Inferior parietal cortex (tissue), 1 donor: Measurements from ENCODE around the gene PPP1R1B.

Source experiments
- DNase-seq: peaks from one replicate; pipeline ENCODE4 v3.0.0-alpha.2; 2016; ENCODE audit errors: extremely low spot score

The PPP1R1B gene

DNA sequence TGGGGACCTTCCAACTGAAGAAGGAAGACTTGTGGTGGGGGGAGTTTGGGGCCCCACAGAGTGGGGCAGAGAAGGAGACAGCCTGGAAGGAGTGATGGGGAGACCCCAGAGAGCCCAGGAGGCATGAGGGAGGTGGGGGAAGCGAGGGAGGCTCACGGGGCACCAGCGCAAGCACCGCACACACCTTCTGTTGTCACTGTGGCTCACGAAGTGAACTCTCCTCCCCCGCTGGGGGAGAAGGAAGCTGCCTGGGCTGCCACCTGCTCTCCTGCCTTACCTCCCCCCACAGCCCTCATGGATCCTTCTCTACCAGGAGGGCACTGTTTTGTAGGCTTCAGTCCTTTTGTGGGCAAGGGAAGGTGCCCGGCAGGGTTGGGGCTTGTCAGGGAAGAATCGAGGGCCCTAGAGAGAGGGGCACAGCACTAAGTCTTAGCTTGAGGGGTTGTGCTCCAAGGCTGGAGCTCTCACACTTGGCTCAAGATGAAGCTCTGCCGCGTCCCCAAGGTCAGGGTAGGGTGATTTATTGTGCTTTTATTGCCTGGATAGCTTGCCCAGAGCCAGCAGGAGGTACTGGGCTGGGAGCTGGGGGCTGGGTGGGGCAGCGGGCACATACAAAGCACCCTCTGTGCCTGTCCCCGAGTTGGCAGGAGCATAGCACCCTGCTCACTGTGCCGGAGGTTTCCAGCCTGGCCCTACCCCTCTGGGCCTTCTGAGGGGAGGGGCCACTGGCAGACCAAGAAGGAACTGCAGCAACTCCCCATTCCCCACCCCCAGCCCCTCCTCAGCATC lies 5.6 kb downstream of the PPP1R1B start:
- DNase-seq: no peak

DNA sequence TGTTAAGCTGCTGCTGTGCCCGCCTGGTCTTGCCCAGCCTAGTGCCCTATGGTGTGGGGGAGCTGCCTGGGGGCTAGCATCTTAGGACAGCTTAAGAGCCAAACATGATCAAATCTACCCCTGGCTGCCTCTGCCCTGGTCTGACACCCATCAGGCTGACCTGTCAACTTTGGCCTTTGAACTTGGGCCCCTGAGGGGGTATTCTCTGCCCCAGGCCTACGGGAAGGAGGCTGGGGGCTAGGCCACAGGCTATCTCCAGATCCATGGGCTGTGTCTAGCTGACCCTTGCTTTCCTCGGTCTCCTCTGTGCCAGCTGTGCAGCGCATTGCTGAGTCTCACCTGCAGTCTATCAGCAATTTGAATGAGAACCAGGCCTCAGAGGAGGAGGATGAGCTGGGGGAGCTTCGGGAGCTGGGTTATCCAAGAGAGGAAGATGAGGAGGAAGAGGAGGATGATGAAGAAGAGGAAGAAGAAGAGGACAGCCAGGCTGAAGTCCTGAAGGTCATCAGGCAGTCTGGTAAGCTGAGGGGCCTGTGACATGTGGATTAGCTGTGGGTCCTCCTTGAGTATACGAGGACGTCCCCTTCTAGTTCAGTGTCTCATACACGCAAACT lies 6.9 kb downstream of the PPP1R1B start:
- no peak for DNase-seq

DNA sequence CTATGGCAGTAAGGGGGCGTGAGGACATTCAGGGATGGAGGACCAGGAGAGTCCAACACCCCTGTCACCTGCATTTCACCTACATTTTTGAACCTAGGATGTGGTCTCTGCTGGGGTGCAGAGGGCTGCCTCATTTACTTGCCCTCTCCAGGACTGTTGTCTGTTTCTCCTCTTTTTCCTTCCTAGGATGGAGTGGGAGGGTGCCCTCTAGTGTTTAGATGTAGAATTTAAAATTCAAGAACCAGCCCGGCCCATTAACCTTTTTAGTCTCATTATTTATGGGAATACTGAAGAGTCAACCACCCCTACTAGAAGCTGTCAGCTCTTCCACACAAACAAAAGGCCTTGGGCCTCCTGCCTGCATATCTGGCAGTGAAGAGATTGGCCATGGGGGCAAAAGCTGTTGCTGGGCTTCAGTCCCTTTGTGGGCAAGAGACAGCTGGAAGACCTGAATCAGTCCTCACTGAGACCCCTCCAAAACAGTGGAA lies 7.7 kb downstream of the PPP1R1B start:
- peak; percentile 77 for DNase-seq

DNA sequence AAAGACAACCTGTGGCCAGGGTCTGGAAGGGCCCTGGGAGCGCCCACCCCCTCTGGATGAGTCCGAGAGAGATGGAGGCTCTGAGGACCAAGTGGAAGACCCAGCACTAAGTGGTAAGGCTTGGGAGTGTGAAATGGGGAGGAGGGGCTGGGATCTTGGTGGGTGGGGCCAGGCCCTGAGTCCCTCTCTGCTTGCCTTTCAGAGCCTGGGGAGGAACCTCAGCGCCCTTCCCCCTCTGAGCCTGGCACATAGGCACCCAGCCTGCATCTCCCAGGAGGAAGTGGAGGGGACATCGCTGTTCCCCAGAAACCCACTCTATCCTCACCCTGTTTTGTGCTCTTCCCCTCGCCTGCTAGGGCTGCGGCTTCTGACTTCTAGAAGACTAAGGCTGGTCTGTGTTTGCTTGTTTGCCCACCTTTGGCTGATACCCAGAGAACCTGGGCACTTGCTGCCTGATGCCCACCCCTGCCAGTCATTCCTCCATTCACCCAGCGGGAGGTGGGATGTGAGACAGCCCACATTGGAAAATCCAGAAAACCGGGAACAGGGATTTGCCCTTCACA lies 8.9 kb downstream of the PPP1R1B start:
- no peak for DNase-seq

DNA sequence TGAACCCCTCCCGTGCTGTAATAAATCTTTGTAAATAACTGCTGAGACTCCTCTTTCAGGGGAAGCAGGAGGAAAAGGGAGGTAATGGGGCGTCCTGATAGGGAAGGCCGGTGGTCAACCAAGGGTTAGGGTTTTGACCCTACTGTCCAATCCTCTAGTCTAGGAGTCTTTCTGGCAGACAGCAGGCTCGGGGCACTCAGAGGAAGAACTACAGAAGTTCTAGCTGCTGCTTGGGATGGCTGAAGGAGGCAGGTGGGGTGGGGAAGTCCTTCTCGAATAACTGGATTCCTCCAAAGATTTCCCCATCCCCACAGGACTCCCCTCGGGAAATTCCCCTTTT lies 9.8 kb downstream of the PPP1R1B start:
- no peak for DNase-seq

DNA sequence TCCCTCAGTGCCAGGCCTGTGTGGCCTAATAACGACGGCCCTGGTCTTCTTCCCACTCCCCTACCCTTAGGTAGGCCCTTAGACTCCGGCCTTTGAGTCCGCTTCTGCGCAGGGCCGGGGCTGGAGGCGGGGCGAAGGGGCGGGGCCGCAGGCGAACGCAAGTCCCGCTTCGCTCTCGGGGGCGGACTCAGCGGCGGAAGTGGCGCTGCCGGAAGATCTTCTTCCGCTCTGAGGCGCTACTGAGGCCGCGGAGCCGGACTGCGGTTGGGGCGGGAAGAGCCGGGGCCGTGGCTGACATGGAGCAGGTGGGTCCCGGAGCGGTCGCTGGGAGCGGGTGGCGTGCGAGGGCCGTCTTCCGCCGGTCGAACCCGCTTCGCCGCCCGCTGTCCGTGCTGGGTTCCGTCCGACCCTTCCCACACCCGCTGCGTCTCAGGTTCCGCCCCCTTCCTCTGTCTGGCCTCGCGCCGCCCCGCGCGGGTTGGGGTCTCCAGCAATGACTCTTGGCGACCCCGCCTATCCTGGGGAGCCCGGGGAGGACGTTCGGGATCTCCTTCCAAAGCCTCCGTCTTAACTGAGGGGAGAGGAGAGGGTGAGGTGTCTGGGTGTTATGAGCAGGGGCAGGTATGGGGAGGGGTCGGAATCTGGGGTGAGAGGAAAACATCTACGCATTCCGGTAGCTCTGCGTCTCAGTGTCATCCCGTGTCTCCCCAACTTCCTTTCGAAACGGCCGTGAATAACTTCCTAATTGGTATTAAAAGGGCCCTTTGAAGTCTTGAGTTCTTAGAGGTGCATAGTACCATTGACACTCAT lies 10.4 kb downstream of the PPP1R1B start, which contains the start of gene STARD3:
TSS of gene STARD3 (plus strand) at position 218 of the 810 bp plus-strand sequence. CDS start 16,388 bp downstream, outside the sequence.
- peak; percentile 83 for DNase-seq

DNA sequence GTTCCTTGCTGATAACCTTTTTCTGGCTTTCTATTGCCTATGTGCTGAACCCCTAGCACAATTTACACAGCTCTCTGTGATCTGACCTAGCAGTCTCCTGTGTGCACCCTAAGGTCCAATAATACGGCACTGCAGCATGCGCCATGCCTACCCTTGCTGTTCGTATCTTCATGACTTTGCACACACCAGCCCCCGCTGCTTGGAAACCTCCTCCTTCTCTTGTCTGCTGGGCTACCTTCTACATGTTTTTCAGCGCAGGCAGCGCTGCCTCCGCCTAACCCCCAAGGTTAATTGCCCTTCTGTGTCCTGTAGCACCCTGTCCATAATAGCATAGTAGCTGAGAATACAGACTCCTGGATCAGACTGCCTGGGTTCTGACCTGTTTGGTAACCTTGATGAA lies 11.6 kb downstream of the PPP1R1B start:
- DNase-seq: no peak

DNA sequence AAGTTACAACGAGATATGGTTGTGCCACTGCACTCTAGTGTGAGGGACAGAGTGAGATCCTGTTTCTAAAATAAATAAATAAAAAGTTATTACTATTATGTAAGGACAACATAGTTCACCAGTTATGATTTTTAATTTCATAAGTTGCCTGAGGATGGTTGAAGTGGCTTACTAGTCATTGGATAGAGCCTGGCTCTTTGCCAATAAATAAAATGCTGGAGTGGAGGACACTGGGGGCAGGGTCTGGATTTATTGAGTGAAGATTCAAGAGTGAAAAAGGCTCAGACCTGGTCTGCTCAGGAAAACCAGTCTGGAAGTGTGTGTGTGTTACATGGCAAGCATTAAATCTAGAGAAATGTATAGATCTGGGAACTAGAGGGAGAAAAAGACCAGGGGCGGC lies 12.3 kb downstream of the PPP1R1B start:
- DNase-seq: no peak

DNA sequence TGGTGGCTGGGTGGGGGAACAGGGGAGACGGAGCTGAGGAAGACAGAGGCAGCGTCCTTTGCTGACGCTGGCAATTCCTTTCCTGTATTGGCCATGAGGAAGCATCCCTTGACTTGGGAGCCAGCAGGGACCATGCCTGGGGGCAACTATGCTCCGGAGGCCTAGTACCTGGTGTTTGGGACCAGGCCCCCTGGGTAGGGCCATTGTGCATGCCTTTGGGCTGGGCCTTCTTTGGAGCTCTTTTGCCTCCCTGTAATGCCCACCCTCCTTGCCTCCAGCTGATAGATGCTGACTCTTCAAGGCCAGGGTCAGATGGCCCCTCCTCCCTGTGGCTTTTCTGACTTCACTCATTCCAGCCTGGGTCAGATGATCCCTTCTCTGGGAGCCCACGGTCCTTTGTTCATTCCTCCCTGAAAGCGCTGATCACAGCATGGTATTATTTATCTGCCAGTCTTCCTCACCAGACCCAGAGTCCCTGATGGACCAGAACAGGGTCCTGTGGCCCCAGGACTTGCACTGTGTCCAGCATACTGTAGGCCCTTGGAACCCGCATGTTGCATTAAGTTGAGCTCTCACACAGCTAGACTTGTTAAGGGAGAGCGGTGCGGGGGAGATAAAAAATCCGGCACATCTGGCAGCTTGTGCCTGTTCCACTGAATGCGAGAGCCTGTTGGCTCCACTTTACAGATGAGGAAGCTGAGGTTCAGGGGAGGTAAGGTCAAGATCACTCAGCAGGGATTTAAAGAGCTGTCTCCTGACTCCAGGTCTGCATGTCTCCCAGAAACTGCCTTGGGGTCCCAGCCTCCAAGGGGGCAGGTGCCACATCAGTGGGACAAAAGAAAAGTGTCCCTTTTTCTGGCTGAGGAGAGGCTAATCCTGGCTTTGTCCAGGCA lies 13.1 kb downstream of the PPP1R1B start:
- DNase-seq: no peak

DNA sequence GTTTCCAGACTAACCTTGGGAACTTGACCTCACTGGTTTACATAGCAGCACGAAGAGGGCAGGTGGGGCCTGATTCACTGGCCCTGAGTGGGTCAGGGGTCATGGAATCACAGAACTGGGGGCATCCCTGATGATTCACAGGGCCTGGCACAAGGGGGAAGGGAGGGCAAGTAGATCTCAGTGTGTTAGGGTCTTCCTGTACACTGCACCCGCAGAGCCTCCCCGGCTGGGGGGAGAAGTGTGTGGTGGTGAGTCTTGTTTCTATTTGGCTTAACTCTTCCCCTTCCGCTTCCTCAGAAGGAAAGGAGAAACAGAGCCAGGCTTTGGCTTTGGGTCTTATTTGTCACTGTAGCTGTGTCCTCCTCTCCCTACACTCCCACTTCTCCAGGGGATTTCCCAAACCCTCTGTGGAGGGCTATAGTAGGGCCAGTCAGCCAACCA lies 13.9 kb downstream of the PPP1R1B start:
- DNase-seq: no peak

DNA sequence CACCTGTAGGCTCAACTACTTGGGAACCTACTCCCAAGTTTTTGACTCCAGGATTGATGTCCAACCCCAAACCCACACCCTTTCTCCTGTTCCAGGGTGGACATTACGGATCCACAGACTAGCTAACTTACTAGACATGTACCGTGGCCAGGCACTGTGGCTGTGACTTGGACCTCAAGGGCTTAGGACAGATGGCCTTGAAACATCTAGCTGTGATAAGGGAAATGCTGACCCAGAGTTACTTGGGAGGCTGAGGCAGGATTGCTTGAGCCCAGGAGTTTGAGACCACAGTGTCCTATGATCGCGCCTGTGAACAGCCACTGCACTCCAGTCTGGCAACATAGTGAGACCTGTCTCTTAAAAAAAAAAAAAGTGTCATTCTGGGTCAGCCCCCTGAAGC lies 14.3 kb downstream of the PPP1R1B start:
- no peak for DNase-seq

DNA sequence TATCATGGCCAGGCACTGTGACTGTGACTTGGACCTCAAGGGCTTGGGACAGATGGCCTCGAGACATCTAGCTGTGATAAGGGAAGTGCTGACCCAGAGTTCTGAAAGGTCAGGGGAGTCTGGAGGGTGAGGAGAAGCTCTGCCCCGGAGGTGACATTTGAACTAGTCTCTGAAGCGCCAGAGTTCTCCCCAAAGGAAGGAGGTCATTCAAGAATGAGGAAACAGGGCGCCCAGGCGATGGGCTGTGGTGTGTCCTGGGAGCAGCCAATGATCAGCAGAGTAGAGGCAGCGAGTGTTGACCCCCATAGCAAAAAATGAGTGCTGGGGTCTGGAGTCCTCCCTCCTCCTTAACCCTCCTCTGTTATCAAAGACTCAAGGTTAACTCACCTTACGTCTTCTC lies 15.1 kb downstream of the PPP1R1B start:
- DNase-seq: no peak

DNA sequence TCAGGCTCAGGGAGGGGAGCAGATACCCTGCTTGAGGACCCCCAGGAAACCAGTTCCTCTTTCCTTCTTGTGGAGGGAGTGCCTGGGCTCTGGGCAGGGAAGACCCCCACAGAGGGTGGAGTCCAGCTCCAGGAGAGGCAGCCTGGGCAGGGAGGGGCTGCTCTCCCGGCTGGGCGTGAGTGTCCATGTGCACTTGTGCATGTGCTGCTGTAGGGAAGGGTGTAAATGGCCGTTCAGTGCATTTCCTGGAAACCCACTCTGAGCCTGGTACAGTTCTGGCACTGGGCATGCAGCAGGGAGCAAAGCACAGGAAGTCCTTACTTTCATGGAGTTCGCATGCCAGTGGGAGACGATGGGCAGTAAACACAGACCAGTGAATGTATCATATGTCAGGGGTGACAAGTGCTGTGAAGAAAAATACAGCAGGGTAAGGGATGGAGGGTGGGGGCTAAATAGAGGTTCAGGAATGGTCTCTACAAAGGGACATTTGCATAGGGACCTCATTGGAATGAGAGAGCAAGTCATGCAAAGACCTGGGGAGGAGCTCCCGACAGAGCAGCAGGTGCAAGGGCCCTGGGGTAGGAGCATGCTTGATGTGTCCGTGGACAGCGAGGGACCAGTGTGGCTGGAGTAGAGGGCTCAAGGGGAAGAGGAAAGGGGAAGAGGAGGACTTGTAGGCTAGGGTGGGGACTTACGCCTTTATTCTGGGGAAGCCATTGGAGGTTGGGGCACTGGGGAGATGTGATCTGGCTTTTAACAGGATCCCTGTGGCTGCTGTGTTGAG lies 15.7 kb downstream of the PPP1R1B start:
- DNase-seq: no peak

DNA sequence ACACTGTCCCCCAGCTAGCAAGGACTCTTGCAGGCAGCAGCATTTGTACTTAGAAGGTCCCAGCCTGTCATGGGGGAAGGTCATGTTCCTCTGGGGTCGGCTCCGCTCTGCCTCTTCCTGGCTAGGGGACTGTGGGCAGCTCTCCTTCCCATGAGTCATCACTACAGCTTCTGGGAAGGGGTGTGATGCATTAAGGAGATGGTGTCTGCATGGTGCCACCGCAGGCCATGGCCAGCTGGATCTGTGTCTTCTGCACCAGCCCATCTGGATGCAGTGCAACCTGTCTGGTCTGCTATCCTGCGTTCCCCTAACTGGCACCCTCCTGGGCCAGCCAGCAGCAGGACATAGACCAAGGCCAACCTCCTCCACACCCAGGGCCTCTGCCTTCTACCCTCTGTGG lies 16.5 kb downstream of the PPP1R1B start:
- DNase-seq: no peak

DNA sequence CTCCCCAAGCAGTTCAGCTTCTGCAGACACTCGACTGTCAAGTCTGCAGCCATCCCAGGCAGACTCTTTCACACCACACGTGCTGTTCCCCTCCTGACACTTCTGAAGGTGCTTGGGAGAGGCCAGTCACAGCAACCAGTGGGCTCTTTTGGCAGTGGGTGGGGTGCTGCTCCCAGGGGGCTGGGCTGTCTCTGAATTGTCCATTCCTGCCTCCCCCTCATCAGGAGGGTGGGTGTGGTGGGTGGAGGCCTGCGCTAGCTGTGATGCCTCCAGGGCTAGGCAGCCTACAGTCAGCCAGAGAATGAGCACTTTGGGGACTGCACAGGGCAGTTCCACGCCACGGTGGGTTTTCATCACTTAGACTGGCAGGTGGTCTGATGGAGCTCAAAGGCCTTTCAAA lies 20.5 kb downstream of the PPP1R1B start:
- no peak for DNase-seq

DNA sequence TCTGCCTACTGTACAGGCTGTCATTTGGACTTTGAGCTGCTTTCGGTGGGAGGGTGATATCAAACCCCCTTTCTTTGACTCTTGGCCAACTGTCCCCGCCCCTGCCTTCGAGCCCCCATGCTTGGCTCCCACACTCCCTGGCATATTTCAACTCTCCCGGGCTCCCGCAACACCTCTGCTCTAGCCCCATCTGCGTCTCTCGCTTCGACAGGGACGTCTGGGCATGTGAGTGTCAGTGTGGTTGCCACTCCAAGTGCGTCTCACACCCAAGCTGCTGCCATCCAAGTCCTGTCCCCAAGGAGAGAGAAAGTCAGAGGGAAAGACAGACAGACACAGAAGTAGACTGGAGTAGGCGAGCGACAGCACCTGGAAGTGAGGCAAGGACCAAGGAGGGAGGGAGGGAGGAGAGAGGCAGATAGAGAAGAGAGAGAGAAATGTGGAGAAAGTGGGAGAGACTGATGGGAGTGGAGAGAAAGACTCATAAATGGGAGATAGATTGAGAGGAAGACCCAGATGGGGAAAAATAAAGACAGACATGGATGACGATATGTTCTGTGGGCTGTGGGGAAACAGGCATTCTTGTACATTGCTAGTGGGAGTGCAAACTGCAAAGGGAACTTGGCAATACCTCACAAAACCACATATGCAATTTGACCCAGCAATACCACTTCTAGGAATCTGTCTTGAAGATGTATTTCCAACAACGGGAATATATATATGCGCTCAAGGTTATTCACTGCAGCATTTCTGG lies 22.0 kb downstream of the PPP1R1B start:
- no peak for DNase-seq

DNA sequence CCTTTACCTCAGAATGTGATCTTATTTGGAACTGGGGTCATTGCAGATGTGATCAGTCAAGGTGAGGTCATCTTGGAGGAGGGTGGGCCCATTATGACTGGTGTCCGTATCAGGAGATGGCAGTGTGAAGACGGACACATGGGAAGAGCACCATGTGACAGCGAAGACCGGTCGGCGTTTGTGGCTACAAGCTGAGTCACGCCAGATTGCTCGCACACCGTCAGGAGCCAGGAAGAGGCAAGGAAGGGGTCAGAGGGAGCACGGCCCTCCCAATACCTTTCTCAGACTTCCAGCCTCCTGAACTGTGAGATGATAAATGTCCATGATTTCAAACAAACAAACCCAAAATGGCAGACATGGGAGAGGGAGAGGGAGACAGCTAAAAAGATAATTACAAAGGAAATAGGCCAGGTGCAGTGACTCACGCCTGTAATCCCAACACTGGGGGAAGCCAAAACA lies 23.4 kb downstream of the PPP1R1B start:
- no peak for DNase-seq

DNA sequence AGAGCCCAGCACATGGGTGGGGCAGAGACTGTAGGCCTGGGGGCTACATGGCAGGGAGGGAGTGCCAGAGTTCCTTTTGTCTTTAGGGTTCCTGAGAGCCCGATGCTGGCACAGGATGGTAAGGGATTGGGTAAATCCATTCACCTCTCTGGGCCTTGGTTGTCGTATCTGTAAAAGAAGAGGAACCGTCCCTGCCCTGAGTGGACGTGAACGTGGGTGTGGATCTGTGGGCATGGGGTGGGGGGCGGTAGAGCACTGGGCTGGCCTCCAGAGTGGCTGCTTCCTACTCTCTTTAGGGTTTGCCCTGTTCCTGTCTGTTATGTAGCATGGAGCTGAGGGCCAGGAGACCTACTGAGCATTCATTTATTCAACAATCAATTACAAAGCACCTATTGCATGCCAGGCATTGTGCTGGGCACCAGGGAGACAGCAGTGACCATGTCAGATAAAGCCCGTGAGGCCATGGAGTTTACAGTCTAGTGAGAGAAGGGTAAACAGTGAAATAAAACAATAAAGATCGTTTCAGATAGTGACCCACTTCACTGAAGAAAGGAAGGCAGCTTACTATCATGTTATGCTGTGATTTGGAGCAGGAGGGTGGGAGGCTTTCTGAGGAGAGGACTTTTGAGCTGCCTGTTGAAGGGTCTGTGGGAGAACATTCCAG lies 25.3 kb downstream of the PPP1R1B start:
- DNase-seq: no peak
